HG03175 (cell line): ENCODE data around the gene SLC12A8.

ENCODE experiments used
- ATAC-seq: cut with Tn5 transposase; IDR thresholded peaks from one replicate; pipeline ENCODE4 v1.9.1; 2021; ENCODE audit warnings: mild to moderate bottlenecking, moderate library complexity; ENCODE audit not compliant: unreplicated experiment

The SLC12A8 gene

DNA sequence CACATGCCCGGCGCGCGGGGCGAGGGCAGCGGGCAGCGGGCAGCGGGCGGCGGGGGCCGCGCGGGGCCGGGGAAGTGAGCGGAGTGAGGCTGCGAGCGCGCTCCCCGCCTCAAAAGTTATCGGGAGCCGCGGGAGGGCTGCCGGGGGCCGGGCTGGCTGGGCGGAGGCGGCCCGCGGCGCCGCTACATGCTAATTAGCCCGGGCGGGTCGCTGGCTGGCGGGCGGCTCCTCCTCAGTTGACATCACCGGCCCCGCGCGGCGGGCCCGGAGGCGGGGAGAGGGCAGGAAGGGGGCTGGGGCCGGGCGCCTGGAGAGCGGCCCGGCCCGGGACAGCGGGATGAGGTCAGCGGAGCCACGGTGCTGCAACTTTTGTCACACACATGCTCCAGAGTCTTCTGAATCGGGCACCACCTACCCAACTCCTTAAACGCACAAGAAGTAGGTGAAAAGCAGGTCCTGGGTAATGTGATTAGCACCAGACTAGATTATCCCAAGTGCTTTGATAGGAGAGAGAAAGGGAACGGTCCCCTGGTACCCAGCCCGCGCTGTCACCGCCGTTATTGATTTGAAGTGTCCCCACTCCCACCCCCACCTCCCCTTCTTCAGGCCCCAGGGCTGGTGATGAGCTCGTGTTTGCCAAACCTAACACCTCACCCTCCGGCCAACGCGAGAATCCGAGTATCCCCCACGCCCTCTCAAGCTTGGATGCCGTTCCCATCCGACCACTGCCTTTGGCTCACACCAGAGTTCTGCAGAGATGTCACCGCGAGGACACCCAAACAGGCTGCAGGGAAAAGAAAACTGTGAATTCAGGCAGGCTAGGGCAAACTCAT lies 156.4 kb downstream of the SLC12A8 start, which contains the start of gene HEG1:
Gene HEG1 (minus strand): TSS at position 85 of the 833 bp plus-strand sequence. CDS start 107 bp downstream, outside the sequence.
- ATAC-seq: peak; percentile 49

DNA sequence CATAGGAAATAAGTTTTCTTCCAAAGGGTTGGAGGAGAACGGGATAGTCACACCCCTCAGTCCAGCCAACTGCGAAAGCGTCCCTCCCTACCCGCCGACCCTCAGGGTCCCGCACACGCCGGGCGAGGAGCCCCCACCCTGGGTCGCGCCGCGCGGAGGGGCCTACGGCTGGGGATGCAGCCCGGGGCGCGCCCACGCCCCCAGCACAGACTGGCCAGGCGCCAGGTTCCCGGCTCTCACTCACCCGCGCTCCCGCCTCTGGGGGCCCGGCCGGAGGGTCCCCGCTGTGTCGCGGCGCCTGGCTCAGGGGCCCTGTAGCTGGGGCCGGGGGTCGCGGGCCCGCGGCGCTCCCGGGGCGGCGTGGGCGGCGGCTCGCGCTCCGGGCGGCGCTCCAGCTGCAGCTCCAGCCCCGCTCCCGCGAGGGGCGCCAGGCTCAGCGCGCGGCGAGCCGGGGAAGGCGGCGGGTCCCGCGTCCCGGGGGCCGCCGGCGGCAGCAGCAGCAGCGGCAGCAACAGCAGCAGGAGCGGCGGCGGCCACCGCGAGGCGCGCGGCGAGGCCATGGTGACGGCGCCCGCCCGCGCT lies 157.1 kb downstream of the SLC12A8 start:
- peak; percentile 17 for ATAC-seq

- ATAC-seq: peak; percentile 50
These were observed 157.9 kb downstream of the SLC12A8 start for GRCh38 chr3:125054449-125055329.

DNA sequence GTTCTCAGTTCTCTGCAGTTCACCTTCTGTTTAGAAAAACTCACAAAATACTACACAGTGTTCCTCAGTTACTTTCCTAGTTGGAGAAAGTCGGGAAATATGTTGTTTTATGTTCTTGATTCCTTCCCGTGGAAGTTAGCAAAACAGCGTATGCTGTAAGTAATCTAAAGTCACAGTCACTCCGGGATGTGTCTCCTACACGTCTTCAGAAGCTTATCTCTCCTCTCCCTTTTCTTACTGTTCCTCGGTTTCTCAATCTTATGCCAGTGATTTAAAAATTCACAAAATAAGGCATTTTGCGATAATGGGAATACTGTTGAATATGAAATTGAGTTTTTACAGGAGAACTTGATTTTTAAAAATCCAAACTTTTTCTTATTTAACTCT lies 158.5 kb downstream of the SLC12A8 start:
- no peak for ATAC-seq

DNA sequence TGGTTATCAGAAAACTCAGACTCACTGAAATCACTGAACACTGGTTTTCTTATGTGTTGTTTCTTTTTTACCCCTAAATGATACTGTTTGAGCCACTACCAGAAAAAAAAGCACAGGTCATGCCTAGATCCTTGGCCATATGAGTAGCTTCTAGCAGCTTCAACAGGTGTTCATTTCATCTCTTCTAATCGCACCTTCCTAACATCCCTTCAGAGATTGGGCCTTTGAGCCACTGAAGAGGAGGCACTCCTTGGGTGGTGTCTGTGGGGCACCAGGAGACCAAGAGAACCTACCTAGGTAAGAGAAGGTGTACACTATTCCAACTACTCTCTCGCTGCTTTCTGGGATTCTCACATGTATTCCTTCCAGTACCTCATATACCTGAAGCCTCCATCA lies 159.2 kb downstream of the SLC12A8 start:
- no peak for ATAC-seq

- ATAC-seq: no peak
These were observed 159.8 kb downstream of the SLC12A8 start for GRCh38 chr3:125052624-125053303.

DNA sequence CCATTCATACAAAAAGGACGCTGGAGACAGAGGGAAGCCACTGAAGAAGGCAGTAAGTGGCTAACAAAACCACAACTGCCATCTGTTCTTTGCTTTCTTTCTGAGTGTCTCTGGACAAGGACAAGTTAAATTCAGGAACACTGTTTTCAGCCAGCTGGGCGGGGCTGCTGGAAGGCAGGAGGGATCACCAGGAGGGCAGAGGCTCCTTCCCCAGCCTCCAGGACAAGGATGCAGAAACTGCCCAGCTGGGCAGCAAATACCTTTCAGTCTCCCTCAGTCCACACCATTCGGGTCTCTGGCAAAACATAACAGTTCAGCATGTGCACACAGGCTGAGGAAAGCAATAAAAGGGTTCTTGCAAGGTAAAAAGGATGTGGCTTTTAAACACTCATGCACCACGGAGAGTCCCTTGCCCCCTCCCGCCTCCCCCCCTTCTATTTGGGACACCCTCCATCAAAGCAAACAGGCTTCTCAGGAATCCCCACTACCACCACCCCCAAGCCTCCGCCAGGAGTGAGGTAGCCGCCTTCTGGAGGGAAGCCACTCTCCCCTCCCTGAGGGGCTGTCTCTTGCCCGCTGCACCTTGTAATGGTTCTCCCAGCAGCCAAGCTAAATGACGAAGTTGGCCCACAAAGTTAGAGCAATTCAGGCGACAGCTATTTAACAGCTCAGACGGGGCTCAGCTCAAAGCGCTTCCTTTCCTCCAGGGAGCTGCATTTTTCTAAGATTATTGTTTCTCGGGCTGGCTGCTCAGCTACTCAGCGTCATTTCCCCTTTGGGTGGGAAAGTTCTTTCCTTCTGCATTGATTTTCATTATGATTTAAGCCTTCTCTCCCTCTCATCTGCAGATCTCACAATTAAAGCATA lies 160.6 kb downstream of the SLC12A8 start:
- no peak for ATAC-seq

DNA sequence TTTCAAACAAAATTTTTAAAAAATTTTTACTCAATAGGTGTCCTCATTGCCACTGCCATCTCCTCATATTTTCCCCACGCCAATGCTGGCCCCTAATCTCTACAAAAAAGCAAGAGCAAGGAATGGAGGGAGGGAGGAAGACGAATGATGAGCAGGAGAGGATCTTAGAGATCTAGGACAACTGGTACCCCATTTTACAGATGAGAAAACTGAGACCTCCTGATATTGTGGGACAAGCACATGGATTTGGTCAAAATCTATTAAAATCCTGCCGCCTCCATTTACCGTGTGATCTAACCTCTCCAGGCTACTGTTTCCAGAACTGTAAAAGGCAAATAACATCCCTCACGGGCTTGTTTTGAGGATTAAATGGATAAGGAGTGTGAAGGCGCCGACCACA lies 161.3 kb downstream of the SLC12A8 start:
- no peak for ATAC-seq

DNA sequence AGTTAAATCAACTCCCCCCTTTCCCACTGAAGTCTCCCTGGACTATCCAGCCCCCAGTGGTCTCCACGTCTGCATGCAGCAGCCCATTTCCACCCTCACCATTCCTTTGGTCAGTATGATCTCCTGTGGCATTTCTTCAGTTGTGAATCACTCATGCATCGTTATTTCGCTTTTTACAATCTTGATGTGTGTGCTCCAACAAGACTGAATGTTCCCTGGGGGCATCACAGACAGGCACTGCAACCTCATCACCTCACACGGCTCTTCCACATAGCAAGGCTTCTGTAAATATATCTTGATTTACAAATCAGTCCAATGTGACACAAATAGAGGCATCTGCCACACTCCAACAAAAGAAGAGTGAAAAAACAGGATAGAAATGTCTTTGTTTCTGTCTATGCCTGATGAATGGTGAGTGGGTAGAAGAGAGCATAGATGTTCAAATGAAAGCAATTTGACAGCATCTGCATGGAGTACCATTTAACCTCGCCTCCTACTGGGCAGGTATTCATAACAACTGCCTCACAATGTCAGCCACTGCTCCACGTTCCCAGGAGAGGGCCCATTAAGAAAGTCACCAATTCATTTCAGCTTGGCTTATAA lies 162.0 kb downstream of the SLC12A8 start:
- ATAC-seq: no peak

DNA sequence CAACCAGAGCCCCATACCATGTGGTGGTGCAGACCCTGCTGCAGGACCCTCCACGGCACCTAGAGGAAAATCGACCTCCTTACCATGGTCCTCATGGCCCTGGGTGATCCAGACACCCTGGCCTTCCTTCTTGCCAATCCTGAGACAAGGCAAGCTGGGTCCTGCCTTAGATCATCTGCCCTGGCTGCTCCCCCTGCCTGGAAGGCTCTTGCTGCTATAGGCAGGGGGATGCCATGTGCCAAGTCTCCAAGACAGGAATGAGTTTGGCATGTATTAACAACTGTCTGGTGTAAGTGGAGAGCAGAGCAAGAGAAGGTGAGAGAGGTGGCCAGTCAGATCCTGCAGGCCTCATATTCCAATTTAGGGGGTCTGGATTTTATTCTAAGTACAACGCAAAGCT lies 164.3 kb downstream of the SLC12A8 start:
- no peak for ATAC-seq

- ATAC-seq: no peak
These were observed 166.6 kb downstream of the SLC12A8 start for GRCh38 chr3:125045965-125046364.

- ATAC-seq: no peak
These were observed 167.4 kb downstream of the SLC12A8 start for GRCh38 chr3:125045194-125045593.

DNA sequence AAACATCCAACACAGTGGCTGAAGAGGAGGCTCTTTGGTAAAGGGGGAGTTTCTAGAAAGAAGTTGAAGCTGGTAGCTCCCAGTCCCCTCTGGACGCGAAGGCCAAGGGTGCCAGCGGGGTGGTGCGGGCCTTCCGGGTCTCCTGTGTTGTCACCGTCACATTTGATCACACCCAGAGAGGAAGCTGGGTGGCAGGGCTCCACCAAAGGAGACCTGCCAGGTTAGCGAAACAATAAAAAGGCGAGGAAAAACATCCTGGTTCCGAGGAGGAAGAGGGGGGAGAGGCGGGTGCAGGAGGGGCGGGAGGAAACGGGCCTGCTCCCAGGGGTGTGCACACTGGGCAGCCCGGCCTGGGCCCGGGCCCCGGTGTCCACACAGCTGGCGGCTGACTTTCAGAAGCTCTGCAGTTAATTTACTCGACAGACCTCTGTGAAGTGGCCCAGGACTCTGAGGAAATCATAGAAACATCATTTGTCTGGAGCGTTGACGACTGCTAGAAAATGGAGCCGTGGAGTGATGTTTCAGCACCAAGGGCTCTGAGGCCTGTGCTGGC lies 168.9 kb downstream of the SLC12A8 start:
- no peak for ATAC-seq

DNA sequence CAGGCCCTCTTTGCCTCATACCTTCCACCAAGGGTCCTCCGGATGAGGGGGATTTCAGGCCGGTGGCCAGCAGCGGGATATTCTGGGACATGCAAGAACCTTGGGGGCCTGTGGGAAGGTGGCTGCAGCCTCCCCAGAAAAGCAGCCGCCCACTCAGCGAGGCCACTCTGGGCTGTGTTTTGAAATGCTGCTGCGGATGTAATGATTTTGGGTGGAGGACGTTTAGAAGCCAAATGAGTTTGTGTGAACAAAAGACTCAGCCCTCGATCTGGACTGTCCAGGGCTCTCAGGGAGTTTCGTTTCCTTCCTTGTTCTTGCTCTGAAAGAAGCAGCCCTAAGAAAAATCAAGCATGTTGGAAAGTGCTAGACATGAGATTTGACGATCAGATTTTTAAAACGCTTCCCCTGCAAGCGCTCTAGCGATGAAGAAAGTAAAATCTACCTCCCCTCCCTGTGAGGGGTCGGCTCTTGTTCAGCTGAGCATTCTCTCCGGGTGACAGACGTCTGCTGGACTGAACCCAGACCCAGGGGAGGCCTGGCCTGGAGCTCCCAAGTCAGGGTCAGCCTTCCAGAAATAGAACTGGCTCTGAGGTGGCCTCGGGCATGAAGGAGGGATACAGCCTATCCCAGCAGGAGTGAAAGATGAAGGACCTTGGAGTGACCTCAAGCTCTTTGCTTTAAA lies 169.7 kb downstream of the SLC12A8 start:
- ATAC-seq: no peak

DNA sequence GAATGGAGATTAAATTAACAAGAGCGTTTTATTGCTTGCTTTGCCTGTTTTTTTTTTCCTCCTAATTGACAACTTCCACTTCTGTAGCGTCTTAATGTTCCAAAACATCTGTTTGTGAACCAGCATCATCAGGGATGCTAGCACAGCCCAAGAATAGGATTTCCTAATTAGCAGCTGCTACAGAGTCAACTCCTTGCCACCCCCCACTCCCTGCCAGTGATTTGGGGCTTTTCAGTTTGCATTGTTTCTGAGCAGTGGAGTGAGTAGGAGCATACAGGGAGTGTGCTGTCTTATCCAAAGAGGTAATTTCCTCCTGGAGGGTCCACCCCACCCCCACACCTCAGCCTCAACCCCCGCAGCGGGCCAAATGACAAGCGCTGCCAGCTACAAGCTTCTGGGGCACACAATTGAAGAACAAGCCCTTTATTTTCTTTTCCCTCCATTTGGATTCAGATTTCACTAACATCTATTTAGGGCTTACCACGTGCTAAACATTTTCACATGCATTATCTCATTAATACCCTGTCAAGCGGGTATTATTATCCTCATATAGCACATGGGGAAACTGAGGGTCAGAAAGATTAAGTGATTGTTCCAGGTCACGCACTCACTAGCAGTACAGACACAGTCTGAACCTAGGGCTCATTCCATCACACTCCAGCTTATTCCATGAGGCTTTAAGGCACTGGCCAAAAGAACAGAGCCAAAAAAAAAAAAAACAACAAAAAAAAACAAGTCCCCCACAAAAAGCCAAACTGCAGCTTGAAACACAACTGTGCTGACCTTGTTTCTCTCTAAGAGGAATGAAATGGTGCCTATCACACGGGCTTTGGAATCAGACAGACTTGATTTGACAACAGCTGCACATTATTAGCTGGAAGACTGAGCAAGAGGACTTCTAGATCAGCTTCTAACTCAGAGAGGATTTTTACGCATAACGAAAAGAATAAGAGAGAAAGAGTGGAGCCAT lies 173.1 kb downstream of the SLC12A8 start:
- no peak for ATAC-seq

GRCh38 chr3:125037498-125038150 lies 174.9 kb downstream of the SLC12A8 start:
- ATAC-seq: no peak

DNA sequence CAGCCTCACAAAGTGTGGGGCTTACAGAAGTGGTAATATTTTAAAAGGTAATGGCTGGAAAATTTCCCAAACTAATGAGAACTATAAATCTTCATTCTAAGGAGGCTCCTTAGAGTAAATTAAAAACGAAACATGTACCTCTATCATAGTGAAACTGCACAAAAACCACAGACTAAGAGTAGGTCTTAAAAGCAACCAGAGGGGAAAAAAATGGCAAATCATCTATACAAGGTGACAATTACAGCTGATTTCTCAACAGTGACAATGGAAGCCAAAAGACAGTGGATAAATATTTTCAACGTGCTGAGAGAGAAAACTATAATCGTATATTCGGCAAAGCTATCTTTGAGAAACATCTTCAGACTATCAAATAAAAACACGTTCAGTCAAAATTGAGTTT lies 177.3 kb downstream of the SLC12A8 start:
- ATAC-seq: peak; percentile 81
